HEK293 (cell line): ENCODE data around the gene TMEM179.

ENCODE experiments used
- KLF8 ChIP-seq: fragments of 450-650 bp; formaldehyde crosslinking; IDR thresholded peaks from 2 replicates; pipeline ENCODE4 v1.5.1; 2016; ENCODE audit warnings: missing biosample characterization, missing genetic modification characterization
- OSR2 ChIP-seq: fragments of 450-650 bp; formaldehyde crosslinking; IDR thresholded peaks from 2 replicates; pipeline ENCODE4 v1.5.1; 2016; ENCODE audit warnings: missing biosample characterization, missing genetic modification characterization
- YY1 ChIP-seq: fragments of 450-650 bp; formaldehyde crosslinking; IDR thresholded peaks from 2 replicates; pipeline ENCODE4 v1.5.1; 2018; ENCODE audit warnings: missing biosample characterization, missing genetic modification characterization
- ZNF48 ChIP-seq: fragments of 450-650 bp; formaldehyde crosslinking; IDR thresholded peaks from 2 replicates; pipeline ENCODE4 v1.5.1; 2016; ENCODE audit warnings: missing biosample characterization, missing genetic modification characterization
- ZNF558 ChIP-seq: fragments of 450-650 bp; formaldehyde crosslinking; IDR thresholded peaks from 2 replicates; pipeline ENCODE4 v1.5.1; 2016; ENCODE audit warnings: missing biosample characterization, missing genetic modification characterization
- ZNF660 ChIP-seq: fragments of 450-650 bp; IDR thresholded peaks from 2 replicates; pipeline ENCODE4 v1.5.1; 2018; ENCODE audit warnings: missing biosample characterization, mild to moderate bottlenecking, missing genetic modification characterization
- TF ChIP-seq, protein P1 (sequence below): fragments of 450-650 bp; formaldehyde crosslinking; IDR thresholded peaks from 2 replicates; pipeline ENCODE4 v1.5.1; 2016; ENCODE audit warnings: missing biosample characterization, missing genetic modification characterization
- TF ChIP-seq, protein P2 (sequence below): fragments of 450-650 bp; formaldehyde crosslinking; IDR thresholded peaks from 2 replicates; pipeline ENCODE4 v1.5.1; 2016; ENCODE audit warnings: missing biosample characterization, missing genetic modification characterization
- TF ChIP-seq, protein P3 (sequence below): IDR thresholded peaks from 2 replicates; pipeline ENCODE4 v1.6.1; 2011; ENCODE audit warnings: mild to moderate bottlenecking, low read depth, low read length, borderline replicate concordance

DNA sequence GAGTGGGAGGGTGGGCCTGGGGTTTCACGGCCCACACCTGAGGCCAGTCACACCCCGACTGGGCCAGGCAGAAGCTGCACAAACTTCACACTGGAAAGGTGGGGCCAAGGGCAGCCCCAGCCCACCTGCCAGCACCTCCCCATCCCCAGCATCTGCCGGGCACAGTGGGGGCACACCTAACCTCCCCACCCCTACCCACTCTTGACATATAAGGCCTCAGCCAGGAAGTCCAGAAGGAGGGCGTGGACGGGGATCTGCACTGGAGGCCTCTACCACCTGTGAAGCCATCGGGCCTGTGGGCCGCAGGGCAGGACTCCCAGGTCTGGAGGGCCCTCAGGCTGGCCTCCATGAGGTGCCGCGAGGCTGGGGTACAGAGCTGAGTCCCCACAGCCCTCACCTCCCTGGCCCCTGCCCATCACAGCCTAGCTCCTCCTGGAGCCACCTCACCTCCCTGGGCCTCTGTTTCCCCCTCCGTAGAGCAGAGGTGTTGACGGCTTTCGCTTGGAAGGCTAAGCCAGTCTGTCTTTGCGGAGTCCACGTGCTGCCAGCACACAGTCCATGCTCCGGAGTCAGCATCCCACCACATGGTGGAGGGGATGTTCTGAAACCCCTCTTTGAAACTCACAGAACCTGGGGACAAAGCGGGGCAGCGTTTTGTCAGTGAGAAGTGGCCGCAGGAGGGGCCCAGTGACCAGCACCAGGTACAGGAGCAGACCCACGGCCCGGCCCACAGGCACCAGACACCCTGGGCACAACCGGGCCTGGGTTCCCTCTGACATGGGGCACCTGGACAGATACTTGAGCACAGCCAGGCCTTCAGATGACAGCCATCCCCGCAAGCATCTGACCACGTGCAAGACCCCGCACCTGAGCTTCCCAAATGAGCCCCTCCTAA is 46.7 kb upstream of the TMEM179 start:
- TF ChIP-seq KLF8 (tag by site-specific recombination) (no peak), ZNF558 (tag by site-specific recombination) (no peak), ZNF48 (tag by site-specific recombination) (no peak), ZNF660 (tag by site-specific recombination) (no peak), YY1 (tag by site-specific recombination) (no peak), OSR2 (no peak)
- TF ChIP-seq, protein P1, sequence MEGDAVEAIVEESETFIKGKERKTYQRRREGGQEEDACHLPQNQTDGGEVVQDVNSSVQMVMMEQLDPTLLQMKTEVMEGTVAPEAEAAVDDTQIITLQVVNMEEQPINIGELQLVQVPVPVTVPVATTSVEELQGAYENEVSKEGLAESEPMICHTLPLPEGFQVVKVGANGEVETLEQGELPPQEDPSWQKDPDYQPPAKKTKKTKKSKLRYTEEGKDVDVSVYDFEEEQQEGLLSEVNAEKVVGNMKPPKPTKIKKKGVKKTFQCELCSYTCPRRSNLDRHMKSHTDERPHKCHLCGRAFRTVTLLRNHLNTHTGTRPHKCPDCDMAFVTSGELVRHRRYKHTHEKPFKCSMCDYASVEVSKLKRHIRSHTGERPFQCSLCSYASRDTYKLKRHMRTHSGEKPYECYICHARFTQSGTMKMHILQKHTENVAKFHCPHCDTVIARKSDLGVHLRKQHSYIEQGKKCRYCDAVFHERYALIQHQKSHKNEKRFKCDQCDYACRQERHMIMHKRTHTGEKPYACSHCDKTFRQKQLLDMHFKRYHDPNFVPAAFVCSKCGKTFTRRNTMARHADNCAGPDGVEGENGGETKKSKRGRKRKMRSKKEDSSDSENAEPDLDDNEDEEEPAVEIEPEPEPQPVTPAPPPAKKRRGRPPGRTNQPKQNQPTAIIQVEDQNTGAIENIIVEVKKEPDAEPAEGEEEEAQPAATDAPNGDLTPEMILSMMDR (tag by site-specific recombination) = no peak
- TF ChIP-seq, protein P2, sequence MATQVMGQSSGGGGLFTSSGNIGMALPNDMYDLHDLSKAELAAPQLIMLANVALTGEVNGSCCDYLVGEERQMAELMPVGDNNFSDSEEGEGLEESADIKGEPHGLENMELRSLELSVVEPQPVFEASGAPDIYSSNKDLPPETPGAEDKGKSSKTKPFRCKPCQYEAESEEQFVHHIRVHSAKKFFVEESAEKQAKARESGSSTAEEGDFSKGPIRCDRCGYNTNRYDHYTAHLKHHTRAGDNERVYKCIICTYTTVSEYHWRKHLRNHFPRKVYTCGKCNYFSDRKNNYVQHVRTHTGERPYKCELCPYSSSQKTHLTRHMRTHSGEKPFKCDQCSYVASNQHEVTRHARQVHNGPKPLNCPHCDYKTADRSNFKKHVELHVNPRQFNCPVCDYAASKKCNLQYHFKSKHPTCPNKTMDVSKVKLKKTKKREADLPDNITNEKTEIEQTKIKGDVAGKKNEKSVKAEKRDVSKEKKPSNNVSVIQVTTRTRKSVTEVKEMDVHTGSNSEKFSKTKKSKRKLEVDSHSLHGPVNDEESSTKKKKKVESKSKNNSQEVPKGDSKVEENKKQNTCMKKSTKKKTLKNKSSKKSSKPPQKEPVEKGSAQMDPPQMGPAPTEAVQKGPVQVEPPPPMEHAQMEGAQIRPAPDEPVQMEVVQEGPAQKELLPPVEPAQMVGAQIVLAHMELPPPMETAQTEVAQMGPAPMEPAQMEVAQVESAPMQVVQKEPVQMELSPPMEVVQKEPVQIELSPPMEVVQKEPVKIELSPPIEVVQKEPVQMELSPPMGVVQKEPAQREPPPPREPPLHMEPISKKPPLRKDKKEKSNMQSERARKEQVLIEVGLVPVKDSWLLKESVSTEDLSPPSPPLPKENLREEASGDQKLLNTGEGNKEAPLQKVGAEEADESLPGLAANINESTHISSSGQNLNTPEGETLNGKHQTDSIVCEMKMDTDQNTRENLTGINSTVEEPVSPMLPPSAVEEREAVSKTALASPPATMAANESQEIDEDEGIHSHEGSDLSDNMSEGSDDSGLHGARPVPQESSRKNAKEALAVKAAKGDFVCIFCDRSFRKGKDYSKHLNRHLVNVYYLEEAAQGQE (tag by site-specific recombination) = no peak
- TF ChIP-seq, protein P3, sequence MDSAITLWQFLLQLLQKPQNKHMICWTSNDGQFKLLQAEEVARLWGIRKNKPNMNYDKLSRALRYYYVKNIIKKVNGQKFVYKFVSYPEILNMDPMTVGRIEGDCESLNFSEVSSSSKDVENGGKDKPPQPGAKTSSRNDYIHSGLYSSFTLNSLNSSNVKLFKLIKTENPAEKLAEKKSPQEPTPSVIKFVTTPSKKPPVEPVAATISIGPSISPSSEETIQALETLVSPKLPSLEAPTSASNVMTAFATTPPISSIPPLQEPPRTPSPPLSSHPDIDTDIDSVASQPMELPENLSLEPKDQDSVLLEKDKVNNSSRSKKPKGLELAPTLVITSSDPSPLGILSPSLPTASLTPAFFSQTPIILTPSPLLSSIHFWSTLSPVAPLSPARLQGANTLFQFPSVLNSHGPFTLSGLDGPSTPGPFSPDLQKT = no peak
